C4-2B (cell line): ENCODE data around the gene CCDC190.

Experiments used
- ZFX ChIP-seq: fragments of 450-650 bp; IDR thresholded peaks from 2 replicates; pipeline ENCODE4 v1.6.1; 2017
- TF ChIP-seq, protein P1 (sequence below): fragments of 450-650 bp; conservative IDR thresholded peaks from 2 replicates; pipeline ENCODE4 v1.5.1; 2017; ENCODE audit warnings: mild to moderate bottlenecking

DNA sequence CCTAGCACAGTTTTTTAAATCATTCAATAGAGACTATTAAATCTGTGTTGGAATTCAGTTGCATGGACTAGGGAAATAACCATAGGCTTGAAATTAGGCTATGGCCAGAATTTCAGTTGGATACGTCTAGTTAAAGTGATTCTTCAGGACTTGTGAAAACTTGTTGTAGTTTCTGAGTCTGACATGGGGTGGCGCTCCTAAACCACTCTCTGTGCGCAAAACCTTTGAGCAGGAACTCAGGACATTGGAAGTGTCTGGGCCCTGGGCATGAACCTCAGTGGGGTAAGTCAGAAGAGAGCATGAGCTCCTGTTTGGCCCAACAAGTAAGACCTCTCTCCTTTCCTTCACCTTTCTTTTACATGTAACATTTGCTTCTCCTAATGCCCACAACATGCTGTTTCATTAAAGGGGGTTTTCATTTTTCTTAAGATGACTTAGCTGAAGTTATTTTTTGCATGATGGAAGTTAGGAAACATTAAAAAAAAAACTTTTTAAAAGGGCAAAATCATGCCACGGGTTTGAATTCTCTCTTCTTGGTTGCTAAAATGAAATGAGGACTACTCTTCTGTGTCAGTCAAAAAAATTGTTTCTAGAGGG, 17.1 kb upstream of the CCDC190 start:
- TF ChIP-seq, protein P1, sequence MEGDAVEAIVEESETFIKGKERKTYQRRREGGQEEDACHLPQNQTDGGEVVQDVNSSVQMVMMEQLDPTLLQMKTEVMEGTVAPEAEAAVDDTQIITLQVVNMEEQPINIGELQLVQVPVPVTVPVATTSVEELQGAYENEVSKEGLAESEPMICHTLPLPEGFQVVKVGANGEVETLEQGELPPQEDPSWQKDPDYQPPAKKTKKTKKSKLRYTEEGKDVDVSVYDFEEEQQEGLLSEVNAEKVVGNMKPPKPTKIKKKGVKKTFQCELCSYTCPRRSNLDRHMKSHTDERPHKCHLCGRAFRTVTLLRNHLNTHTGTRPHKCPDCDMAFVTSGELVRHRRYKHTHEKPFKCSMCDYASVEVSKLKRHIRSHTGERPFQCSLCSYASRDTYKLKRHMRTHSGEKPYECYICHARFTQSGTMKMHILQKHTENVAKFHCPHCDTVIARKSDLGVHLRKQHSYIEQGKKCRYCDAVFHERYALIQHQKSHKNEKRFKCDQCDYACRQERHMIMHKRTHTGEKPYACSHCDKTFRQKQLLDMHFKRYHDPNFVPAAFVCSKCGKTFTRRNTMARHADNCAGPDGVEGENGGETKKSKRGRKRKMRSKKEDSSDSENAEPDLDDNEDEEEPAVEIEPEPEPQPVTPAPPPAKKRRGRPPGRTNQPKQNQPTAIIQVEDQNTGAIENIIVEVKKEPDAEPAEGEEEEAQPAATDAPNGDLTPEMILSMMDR: peak; percentile 82
- TF ChIP-seq ZFX: no peak
